22Rv1 (cell line): Measurements from ENCODE around the gene AGBL1.

Experiments used
- CTCF ChIP-seq: fragments of 450-650 bp; IDR thresholded peaks from 2 replicates; pipeline ENCODE4 v1.5.1; 2017; ENCODE audit warnings: mild to moderate bottlenecking
- ZFX ChIP-seq: fragments of 450-650 bp; IDR thresholded peaks from 2 replicates; pipeline ENCODE4 v1.6.1; 2017; ENCODE audit warnings: antibody characterized with exemption, borderline replicate concordance

DNA sequence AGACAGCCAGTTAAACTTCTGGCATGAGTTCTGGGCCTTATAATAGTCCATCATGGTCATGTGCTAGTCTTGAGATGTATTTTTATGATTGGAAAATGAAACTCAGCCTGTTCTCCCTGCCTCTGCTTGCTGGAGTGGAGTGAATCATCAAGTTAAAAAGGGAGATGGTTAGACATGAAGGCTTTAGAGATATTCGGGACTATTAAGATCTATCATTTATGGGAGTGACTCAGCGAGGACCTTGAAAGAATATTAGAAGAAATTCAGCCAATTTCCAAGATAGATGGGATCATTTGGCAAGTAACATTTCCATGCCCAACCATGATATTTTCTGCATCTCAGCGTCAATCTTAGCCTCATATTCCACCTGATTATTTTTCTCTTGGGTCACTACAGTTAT is 79.8 kb downstream of the AGBL1 start:
- no peak for TF ChIP-seq CTCF
- no peak for TF ChIP-seq ZFX
